GM18861 (cell line): Measurements from ENCODE around the gene VAV1.

Experiments
- ATAC-seq: cut with Tn5 transposase; IDR thresholded peaks from one replicate; pipeline ENCODE4 v1.9.1; 2021; ENCODE audit not compliant: unreplicated experiment

VAV1 gene

DNA sequence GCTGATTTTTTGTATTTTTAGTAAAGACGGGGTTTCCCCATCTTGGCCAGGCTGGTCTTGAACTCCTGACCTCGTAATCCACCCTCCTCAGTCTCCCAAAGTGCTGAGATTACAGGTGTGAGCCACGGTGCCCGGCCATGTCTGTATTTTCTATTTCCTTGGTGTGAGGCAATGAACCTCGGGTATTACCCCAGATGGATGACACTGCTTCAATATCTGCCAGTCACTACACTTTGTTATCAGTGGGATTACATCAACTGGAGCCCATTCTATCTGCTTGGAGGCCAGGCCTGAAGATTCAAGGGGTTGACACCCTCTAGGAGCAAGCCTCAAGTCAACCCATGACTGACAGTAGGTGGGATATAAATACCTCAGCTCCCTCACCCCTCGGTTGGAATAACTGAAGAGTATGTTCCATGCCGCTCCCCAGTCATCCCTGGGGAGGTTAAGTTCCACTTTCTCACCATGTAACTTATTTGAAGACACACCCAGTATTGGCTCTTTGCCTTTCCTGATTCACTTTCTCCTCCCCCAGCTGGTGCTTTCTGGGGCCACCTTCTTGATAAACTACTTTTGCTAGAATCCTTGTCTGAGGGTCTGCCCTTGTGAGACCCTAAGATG is 113.9 kb downstream of the VAV1 start:
- ATAC-seq: no peak

DNA sequence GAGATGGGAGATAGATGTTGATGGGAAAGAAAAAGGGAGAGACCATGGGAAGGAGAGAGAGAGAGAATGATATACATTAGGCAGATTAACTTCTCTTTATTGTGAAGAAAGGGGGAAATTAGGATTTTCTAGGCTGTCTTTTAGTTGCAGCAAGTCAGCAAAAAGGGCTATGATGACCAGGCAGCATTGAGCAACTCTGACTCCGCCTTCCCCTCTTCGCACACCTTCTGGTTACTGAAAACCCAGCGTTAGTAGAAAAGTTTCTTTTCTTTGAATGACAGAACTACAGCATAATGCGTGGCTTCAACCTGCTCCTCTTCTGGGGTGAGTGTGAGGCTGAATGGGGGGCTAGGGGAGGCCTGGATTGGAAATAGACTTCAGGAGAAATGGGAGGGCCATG is 114.8 kb downstream of the VAV1 start, which contains the start of gene ADGRE1:
Gene ADGRE1, plus strand, starts transcription at position 264 of the 400 bp plus-strand sequence. Its CDS starts 30 bp downstream, at position 294.
- ATAC-seq: no peak

GRCh38 chr19:6888967-6889366 is 116.5 kb downstream of the VAV1 start:
- ATAC-seq: no peak

GRCh38 chr19:6890401-6890913 is 117.9 kb downstream of the VAV1 start:
- ATAC-seq: no peak

- no peak for ATAC-seq
These were observed 118.4 kb downstream of the VAV1 start for GRCh38 chr19:6890938-6891337.

- ATAC-seq: no peak
These were observed 119.4 kb downstream of the VAV1 start for GRCh38 chr19:6891761-6892385.

DNA sequence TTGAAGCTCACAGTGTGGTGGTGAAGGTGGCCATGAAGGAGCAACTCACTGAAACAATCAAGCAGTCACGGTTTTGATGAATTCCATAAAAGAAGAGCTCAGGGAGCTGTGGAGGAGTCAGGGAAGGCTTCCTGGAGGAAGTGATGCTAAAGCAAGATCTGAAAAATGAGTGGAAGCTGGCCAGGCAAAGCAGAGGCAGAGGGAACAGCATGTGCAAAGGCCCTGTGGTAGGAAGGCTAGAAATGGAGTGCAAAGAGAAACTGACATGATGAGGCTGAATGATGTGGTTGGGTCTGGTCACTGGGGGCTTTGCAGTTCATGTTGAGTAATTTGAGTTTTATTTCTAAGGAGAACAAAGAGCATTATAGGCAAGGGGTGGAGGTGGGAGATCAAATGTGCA is 121.8 kb downstream of the VAV1 start:
- no peak for ATAC-seq

- ATAC-seq: no peak
These were observed 130.9 kb downstream of the VAV1 start for GRCh38 chr19:6903446-6903845.

DNA sequence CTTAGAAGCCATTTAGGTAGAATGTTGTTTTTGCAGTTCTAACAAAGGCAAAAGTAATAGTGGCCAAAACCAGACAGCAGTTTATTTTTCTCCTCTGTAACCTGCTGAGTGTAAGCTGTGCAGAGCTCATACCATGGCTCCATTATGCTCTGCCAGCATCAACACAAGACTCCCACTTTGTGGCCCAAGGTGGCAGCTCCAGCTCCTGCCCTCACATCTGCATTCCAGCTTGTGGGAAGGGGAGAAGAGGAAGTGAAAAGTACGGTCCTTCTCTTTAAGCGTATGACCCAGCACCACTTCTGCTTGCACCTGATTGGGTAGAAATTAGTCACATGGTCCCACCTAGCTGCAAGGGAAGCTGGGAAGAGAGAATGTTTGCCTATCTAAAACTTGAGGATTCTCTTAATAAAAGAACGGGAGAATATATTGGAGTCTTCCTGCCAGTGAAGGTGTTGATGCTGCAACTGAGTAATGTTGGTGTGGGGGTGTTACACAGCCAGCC is 134.1 kb downstream of the VAV1 start:
- no peak for ATAC-seq
